GM23248 (cell line): Measurements from ENCODE around the gene ZFP36L1. TPM values are rescaled to one million over a fixed set of nuclear protein-coding genes. Genes with fewer than 3 reads are reported as not detected.
A peak's percentile ranks its signal among the peaks of the same experiment; 100 is the strongest.

Experiments
- DNase-seq: peaks from one replicate; pipeline ENCODE4 v3.0.0-alpha.2; 2015
- H2AFZ ChIP-seq: fragments of 200-600 bp; sonication (generic); 2 replicates; pipeline ENCODE4 v1.6.1; 2016; ENCODE audit warnings: antibody characterized with exemption
- H3F3A ChIP-seq: fragments of 200-600 bp; sonication (generic); 2 replicates; pipeline ENCODE4 v1.6.1; 2016; ENCODE audit warnings: mild to moderate bottlenecking, antibody characterized with exemption, mixed run types; ENCODE audit not compliant: insufficient read depth
- H3K27ac ChIP-seq: fragments of 200-600 bp; sonication (generic); 2 replicates; pipeline ENCODE4 v1.5.1; 2016; ENCODE audit warnings: mild to moderate bottlenecking
- H3K27me3 ChIP-seq: fragments of 200-600 bp; sonication (generic); replicated peaks from 2 replicates; pipeline ENCODE4 v1.6.1; 2016; ENCODE audit warnings: mild to moderate bottlenecking; ENCODE audit not compliant: insufficient read depth
- H3K36me3 ChIP-seq: fragments of 200-600 bp; sonication (generic); 2 replicates; pipeline ENCODE4 v1.6.1; 2016; ENCODE audit warnings: low read depth, mild to moderate bottlenecking
- H3K4me1 ChIP-seq: fragments of 200-600 bp; sonication (generic); 2 replicates; pipeline ENCODE4 v1.6.1; 2016; ENCODE audit warnings: mild to moderate bottlenecking; ENCODE audit not compliant: insufficient read depth
- H3K4me2 ChIP-seq: fragments of 200-600 bp; sonication (generic); one replicate; pipeline ENCODE4 v1.6.1; 2016; ENCODE audit warnings: mild to moderate bottlenecking; ENCODE audit not compliant: unreplicated experiment
- H3K4me3 ChIP-seq: fragments of 200-600 bp; sonication (generic); 2 replicates; pipeline ENCODE4 v1.5.1; 2016; ENCODE audit warnings: mild to moderate bottlenecking
- H3K79me2 ChIP-seq: fragments of 200-600 bp; sonication (generic); 2 replicates; pipeline ENCODE4 v1.6.1; 2016; ENCODE audit warnings: mild to moderate bottlenecking; ENCODE audit not compliant: insufficient read depth
- H3K9ac ChIP-seq: fragments of 200-600 bp; sonication (generic); 2 replicates; pipeline ENCODE4 v1.6.1; 2016; ENCODE audit warnings: mild to moderate bottlenecking
- H3K9me2 ChIP-seq: fragments of 200-600 bp; sonication (generic); 2 replicates; pipeline ENCODE4 v1.6.1; 2016; ENCODE audit warnings: mixed run types, mild to moderate bottlenecking, moderate library complexity; ENCODE audit not compliant: insufficient read depth
- H3K9me3 ChIP-seq: fragments of 200-600 bp; sonication (generic); one replicate; pipeline ENCODE4 v1.6.1; 2017; ENCODE audit warnings: low read depth
- H4K20me1 ChIP-seq: fragments of 200-600 bp; sonication (generic); 2 replicates; pipeline ENCODE4 v1.6.0; 2016; ENCODE audit not compliant: insufficient read depth
- EZH2 ChIP-seq: fragments of 200-600 bp; sonication (generic); IDR thresholded peaks from 2 replicates; pipeline ENCODE4 v1.6.1; 2018; ENCODE audit warnings: antibody characterized with exemption, mild to moderate bottlenecking; ENCODE audit not compliant: insufficient read depth, poor library complexity, severe bottlenecking
- EZH2phosphoT487 ChIP-seq: fragments of 200-600 bp; sonication (generic); IDR thresholded peaks from 2 replicates; pipeline ENCODE4 v1.6.1; 2018; ENCODE audit warnings: antibody characterized with exemption, moderate library complexity, mild to moderate bottlenecking, low read depth; ENCODE audit not compliant: insufficient read depth
- whole genome bisulfite sequencing, 2 experiments: methylation state at CpG; one replicate each; pipeline ENCODE4 v1.1.6; 2015 to 2017; ENCODE audit warnings: low lambda C conversion rate in 2 of 2, low coverage in 1 of 2; ENCODE audit errors: missing lambda C conversion rate in 2 of 2; 5-methylcytosine and 5-hydroxymethylcytosine counted together
- in situ Hi-C: fragments of 300-500 bp; cut with MboI; formaldehyde crosslinking; loops from 2 replicates; pipeline ENCODE4 v1.15.0; 2020
- polyA plus RNA-seq: library from polyadenylated mRNA; unstranded; fragments of >200 nt; fragmentation: Nextera tagmentation; extraction: Ambion mirVana; gene quantifications from 2 replicates; pipeline ENCODE4 v1.2.1, GENCODE V29; 2016
- total RNA-seq: library from RNA; depleted of rRNA; stranded (reverse); fragments of >200 nt; shearing (Covaris generic); gene quantifications from 2 replicates; pipeline ENCODE4 v1.2.3, GENCODE V29; 2014

ZFP36L1 gene
- total and polyA plus RNA-seq, 2 experiments from 2014 or later, result 92.9 to 599 TPM

DNA sequence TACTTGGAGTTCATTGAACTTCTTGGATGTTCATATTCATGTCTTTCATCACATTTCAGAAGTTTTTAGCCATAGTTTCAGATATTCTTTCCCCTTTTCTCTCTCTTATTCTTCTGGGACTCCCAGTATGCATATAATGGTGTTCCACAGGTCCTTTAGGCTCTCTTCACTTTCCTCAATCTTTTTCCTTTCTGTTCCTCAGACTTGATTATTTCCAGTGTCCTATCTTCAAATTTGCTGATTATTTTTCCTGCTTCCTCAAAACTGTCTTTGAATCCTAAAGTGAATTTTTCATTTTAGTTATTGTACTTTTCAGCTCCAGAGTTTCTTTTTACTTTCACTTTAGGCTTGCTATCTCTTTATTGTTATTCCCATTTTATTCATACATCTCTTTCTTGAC lies 8.8 kb upstream of the ZFP36L1 start:
- in situ Hi-C loops, result no loop called here
- no peak overlapping the region for H3K4me2 ChIP-seq
- no peak for TF ChIP-seq EZH2
- TF ChIP-seq EZH2phosphoT487, result no peak

DNA sequence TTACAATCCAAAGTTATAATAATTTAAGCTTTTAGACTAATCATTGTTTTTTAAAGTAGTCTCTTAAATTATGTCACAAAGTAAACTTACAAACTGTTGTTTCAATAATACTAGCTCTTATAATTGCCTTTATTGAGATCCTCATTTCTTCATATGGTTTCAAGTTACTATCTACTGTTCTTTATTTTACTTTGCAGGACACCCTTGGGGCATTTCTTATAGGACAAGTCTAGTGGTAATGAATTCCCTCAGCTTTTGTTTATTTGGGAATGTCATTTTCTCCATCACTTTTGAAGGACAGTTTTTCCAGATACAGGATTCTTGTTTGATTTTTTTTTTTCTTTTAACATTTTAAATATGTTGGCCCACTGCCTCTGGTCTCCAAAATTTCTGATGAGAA lies 8.1 kb upstream of the ZFP36L1 start:
- H3K9me3 ChIP-seq, result no peaks in the 10 kb centered on the region
- H3K79me2 ChIP-seq, result peaks cover 16% of the 10 kb centered on the region
- H2AFZ ChIP-seq, result no peak overlapping the region
- no peaks in the 10 kb centered on the region for H3K36me3 ChIP-seq
- TF ChIP-seq EZH2phosphoT487, result no peak
- TF ChIP-seq EZH2, result no peak
- peak overlapping the region; percentile 5 for H3K4me2 ChIP-seq
- no peak for DNase-seq
- H3K9ac ChIP-seq, result no peak overlapping the region; the same call in 1 of the 2 replicates
- no peaks in the 10 kb centered on the region for H3K9me2 ChIP-seq
- H3K4me1 ChIP-seq, result peaks cover 5% of the 10 kb centered on the region; the same call in 1 of the 2 replicates
- no peaks in the 10 kb centered on the region for H4K20me1 ChIP-seq
- in situ Hi-C loops, result no loop called here
- no peaks in the 10 kb centered on the region for H3K27me3 ChIP-seq
- peaks cover 18% of the 10 kb centered on the region for H3F3A ChIP-seq
- H3K27ac ChIP-seq, result no peak overlapping the region
- H3K4me3 ChIP-seq, result no peak overlapping the region

More for the DNA sequence above, 8.8 kb upstream of the ZFP36L1 start:
- no peak overlapping the region for H3K4me3 ChIP-seq
- H3K36me3 ChIP-seq, result no peaks in the 10 kb centered on the region
- H3K27ac ChIP-seq, result no peak overlapping the region
- no peak for DNase-seq
- H3K9me2 ChIP-seq, result no peaks in the 10 kb centered on the region
- H2AFZ ChIP-seq, result no peak overlapping the region
- peaks cover 10% of the 10 kb centered on the region for H3K79me2 ChIP-seq
- H3K27me3 ChIP-seq, result no peaks in the 10 kb centered on the region
- H3K9ac ChIP-seq, result no peak overlapping the region
- peaks cover 7% of the 10 kb centered on the region for H3K4me1 ChIP-seq
- peaks cover 18% of the 10 kb centered on the region for H3F3A ChIP-seq
- H4K20me1 ChIP-seq, result no peaks in the 10 kb centered on the region
- H3K9me3 ChIP-seq, result no peaks in the 10 kb centered on the region

DNA sequence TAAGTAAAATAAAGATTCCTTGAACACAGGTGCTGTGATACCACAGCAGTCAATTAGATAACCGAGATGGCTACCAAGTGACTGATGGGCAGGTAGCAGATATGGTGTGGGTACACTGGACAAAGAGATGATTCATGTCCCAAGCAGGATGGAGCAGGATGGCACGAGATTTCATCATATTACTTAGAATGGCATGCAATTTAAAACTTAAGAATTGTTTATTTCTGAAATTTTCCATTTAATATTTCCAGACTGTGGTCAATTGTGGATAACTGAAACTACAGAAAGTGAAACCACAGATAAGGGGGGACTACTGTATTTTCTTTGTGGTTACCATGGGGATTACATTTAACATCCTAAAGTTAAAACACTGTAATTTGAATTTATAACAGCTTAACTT lies 7.5 kb upstream of the ZFP36L1 start:
- H3K27me3 ChIP-seq, result no peaks in the 10 kb centered on the region
- no peaks in the 10 kb centered on the region for H3K36me3 ChIP-seq
- 91 to 92% methylated on average over 2 of the region's 2 CpGs for WGBS, 2 experiments
- H3F3A ChIP-seq, result peaks cover 18% of the 10 kb centered on the region
- H3K27ac ChIP-seq, result no peak overlapping the region
- H2AFZ ChIP-seq, result no peak overlapping the region
- H4K20me1 ChIP-seq, result no peaks in the 10 kb centered on the region
- no peaks in the 10 kb centered on the region for H3K9me2 ChIP-seq
- H3K79me2 ChIP-seq, result peaks cover 16% of the 10 kb centered on the region
- TF ChIP-seq EZH2phosphoT487 (no peak), EZH2 (no peak)
- in situ Hi-C loops, result no loop called here
- H3K4me1 ChIP-seq, result peaks cover 5% of the 10 kb centered on the region; the same call in 1 of the 2 replicates
- H3K4me3 ChIP-seq, result no peak overlapping the region
- peak; percentile 36 for DNase-seq
- H3K9me3 ChIP-seq, result no peaks in the 10 kb centered on the region
- H3K9ac ChIP-seq, result no peak overlapping the region; the same call in 1 of the 2 replicates
- peak overlapping the region; percentile 5 for H3K4me2 ChIP-seq

DNA sequence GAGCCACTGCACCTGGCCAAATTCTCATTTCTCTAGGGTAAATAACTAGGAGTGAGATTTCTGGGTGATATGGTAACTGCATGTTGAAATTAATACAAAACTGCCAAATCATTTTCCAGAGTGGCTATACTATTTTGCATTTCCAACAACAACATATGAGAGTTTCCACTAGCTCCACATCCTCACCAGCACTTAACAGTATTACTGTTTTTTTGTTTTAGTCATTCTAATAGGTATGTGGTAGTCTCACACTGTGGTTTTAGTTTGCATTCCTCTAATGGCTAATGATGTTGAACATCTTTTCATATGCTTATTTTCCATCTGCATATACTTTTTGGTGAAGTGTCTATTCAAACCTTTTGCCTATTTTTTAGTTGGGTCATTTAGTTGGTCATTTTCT lies 5.8 kb upstream of the ZFP36L1 start:
- H3K9ac ChIP-seq, result no peak overlapping the region
- no peak overlapping the region for H2AFZ ChIP-seq
- no peaks in the 10 kb centered on the region for H3K9me2 ChIP-seq
- in situ Hi-C loops, result no loop called here
- no peaks in the 10 kb centered on the region for H3K9me3 ChIP-seq
- no peak for TF ChIP-seq EZH2
- no peak for TF ChIP-seq EZH2phosphoT487
- H3K4me1 ChIP-seq, result peaks cover 5% of the 10 kb centered on the region; the same call in 1 of the 2 replicates
- no peaks in the 10 kb centered on the region for H3K36me3 ChIP-seq
- DNase-seq, result no peak
- no peaks in the 10 kb centered on the region for H3K27me3 ChIP-seq
- H3F3A ChIP-seq, result peaks cover 27% of the 10 kb centered on the region
- H4K20me1 ChIP-seq, result no peaks in the 10 kb centered on the region
- no peak overlapping the region for H3K4me3 ChIP-seq
- no peak overlapping the region for H3K27ac ChIP-seq
- H3K4me2 ChIP-seq, result no peak overlapping the region
- peaks cover 23% of the 10 kb centered on the region for H3K79me2 ChIP-seq

DNA sequence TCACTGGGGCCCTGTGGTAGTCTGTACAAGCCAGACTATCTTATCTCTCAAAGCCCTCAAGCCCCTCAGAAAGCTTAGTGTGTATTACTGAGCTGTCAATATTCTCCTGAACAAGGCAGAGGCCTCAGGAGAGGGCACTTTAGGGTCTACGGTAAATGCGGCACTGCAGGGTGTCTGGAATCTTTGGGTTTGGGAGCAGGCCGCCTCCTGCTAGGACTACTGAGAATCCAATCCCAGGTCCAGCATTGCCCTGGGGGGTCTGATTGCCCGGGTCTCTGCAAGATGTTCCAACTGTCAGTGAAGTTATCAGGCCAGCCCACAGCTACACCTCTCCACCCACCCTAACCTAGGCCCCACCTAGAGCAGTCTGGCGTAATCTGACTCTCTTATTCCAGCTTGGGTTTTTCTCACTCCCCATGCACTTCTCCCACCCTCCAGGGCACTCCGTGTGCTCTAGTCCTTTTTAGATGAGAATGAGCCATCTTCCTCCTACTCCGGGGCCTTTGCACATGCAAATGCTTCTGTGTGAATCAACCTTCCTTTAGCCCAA lies 4.3 kb upstream of the ZFP36L1 start:
- TF ChIP-seq EZH2phosphoT487 (no peak), EZH2 (no peak)
- H3F3A ChIP-seq, result peaks cover 34% of the 10 kb centered on the region
- no peaks in the 10 kb centered on the region for H3K27me3 ChIP-seq
- no peaks in the 10 kb centered on the region for H3K9me3 ChIP-seq
- H3K9ac ChIP-seq, result no peak overlapping the region
- no peaks in the 10 kb centered on the region for H4K20me1 ChIP-seq
- H3K4me3 ChIP-seq, result no peak overlapping the region
- in situ Hi-C loops, result no loop called here
- peaks cover 32% of the 10 kb centered on the region for H3K79me2 ChIP-seq
- peaks cover 3% of the 10 kb centered on the region; the same call in 1 of the 2 replicates for H3K36me3 ChIP-seq
- no peak for DNase-seq
- WGBS, 2 experiments, result 87 to 91% methylated on average over 7 of the region's 7 CpGs
- H3K4me1 ChIP-seq, result peaks cover 5% of the 10 kb centered on the region; the same call in 1 of the 2 replicates
- H3K4me2 ChIP-seq, result no peak overlapping the region
- H3K27ac ChIP-seq, result peak overlapping the region; percentile 100
- no peak overlapping the region for H2AFZ ChIP-seq
- H3K9me2 ChIP-seq, result no peaks in the 10 kb centered on the region
